Endothelial cell of umbilical vein (primary cell): ENCODE measurements around the gene KIF26B. TPM values are rescaled to one million over a fixed set of nuclear protein-coding genes. Genes with fewer than 3 reads are reported as not detected.

Source experiments
- BruUV-seq: library from RNA; stranded (reverse); fragments of 400-500 nt; replicated peaks from 2 replicates; lab custom pipeline; 2021; lab: Mats Ljungman, UMichigan
- CTCF ChIA-PET: fragments of 300-600, 350-600 bp; sonication (Branson Sonifier 250); formaldehyde crosslinking; loops from one replicate; lab custom pipeline; 2021; ENCODE audit warnings: antibody characterized with exemption, inconsistent platforms; lab: Charles Lee
- POLR2A ChIA-PET: fragments of 300-600, 350-600 bp; sonication (Branson Sonifier 250); formaldehyde crosslinking; loops from one replicate; lab custom pipeline; 2021; ENCODE audit warnings: antibody characterized with exemption, inconsistent platforms; lab: Charles Lee
- DNase-seq: peaks from one replicate; pipeline ENCODE4 v3.0.0-alpha.2; 2011; ENCODE audit warnings: low read depth, low spot score
- FAIRE-seq: peaks from 2 replicates; lab custom pipeline; 2011; peaks lifted over from hg19 to GRCh38; lab: Jason Lieb, UNC
- H2AFZ ChIP-seq: 2 replicates; pipeline ENCODE4 v1.6.0; 2012; ENCODE audit warnings: low read depth, low read length, control low read depth, inconsistent platforms
- H3K27ac ChIP-seq: 2 replicates; pipeline ENCODE4 v1.5.1; 2011; ENCODE audit warnings: low read depth, mild to moderate bottlenecking, control low read depth, low read length, moderate library complexity; ENCODE audit not compliant: insufficient read depth
- H3K27me3 ChIP-seq, 2 experiments: 2 replicates each; pipeline versions ENCODE4 v1.6.0 to v1.6.1; 2011; ENCODE audit warnings: low read length in 2 of 2, mixed read lengths in 1 of 2; ENCODE audit not compliant: control insufficient read depth in 2 of 2, insufficient read depth in 2 of 2
- H3K36me3 ChIP-seq, 2 experiments: 2 replicates in 1 of 2; 3 replicates in 1 of 2; pipeline ENCODE4 v1.5.1; 2011; ENCODE audit warnings: low read length in 2 of 2, mild to moderate bottlenecking in 1 of 2, moderate library complexity in 1 of 2; ENCODE audit not compliant: control insufficient read depth in 2 of 2, insufficient read depth in 2 of 2; ENCODE audit errors: extremely low read depth in 1 of 2
- H3K4me1 ChIP-seq: 3 replicates; pipeline ENCODE4 v1.5.1; 2011; ENCODE audit warnings: mild to moderate bottlenecking, low read length; ENCODE audit not compliant: control insufficient read depth, insufficient read depth; ENCODE audit errors: extremely low read depth
- H3K4me2 ChIP-seq: 2 replicates; pipeline ENCODE4 v1.6.1; 2011; ENCODE audit warnings: low read length, control low read depth, mixed read lengths; ENCODE audit not compliant: insufficient read depth
- H3K4me3 ChIP-seq, 3 experiments: fragments of 200-600 bp in 1 of 3; sonication (generic), shearing (Covaris generic) in 1 of 3; replicated peaks in 1 of 3; 2 replicates each; pipeline ENCODE4 v1.5.1; 2011 to 2016; ENCODE audit warnings: control low read depth in 3 of 3, low read length in 3 of 3, mild to moderate bottlenecking in 2 of 3, inconsistent platforms in 1 of 3, low read depth in 1 of 3, moderate library complexity in 1 of 3; ENCODE audit not compliant: insufficient read depth in 1 of 3
- H3K79me2 ChIP-seq: 2 replicates; pipeline ENCODE4 v1.6.0; 2012; ENCODE audit warnings: low read length, inconsistent platforms; ENCODE audit not compliant: control insufficient read depth, insufficient read depth
- H3K9ac ChIP-seq: replicated peaks from 2 replicates; pipeline ENCODE3; 2011; ENCODE audit warnings: low read length, control low read depth; ENCODE audit not compliant: insufficient read depth; ENCODE audit errors: extremely low read depth
- H3K9me1 ChIP-seq: replicated peaks from 3 replicates; pipeline ENCODE4 v1.6.0; 2011; ENCODE audit warnings: mild to moderate bottlenecking, low read length; ENCODE audit not compliant: control insufficient read depth, insufficient read depth; ENCODE audit errors: extremely low read depth
- H3K9me3 ChIP-seq: replicated peaks from 2 replicates; pipeline ENCODE4 v1.5.1; 2012; ENCODE audit warnings: low read length, inconsistent platforms; ENCODE audit not compliant: control insufficient read depth, insufficient read depth
- H4K20me1 ChIP-seq: replicated peaks from 2 replicates; pipeline ENCODE3; 2011; ENCODE audit warnings: mild to moderate bottlenecking, low read length; ENCODE audit not compliant: control insufficient read depth, insufficient read depth; ENCODE audit errors: extremely low read depth
- CTCF ChIP-seq, 2 donors: IDR thresholded peaks; 1 replicate in 1 of 2; 2 replicates in 1 of 2; pipeline ENCODE4 v1.5.1; 2011; ENCODE audit warnings: low read length in 2 of 2, mild to moderate bottlenecking in 2 of 2, moderate library complexity in 2 of 2, control low read depth in 1 of 2, inconsistent platforms in 1 of 2, low read depth in 1 of 2; ENCODE audit not compliant: insufficient read depth in 1 of 2; ENCODE audit errors: extremely low read depth in 1 of 2
- EZH2 ChIP-seq: IDR thresholded peaks from 2 replicates; pipeline ENCODE4 v1.6.1; 2012; ENCODE audit warnings: borderline replicate concordance, low read depth, mild to moderate bottlenecking, moderate library complexity, low read length, inconsistent platforms; ENCODE audit not compliant: severe bottlenecking
- FOS ChIP-seq: IDR thresholded peaks from 2 replicates; pipeline ENCODE4 v1.6.1; 2011; ENCODE audit warnings: mild to moderate bottlenecking, low read length, moderate library complexity, borderline replicate concordance; ENCODE audit not compliant: insufficient read depth
- GATA2 ChIP-seq: IDR thresholded peaks from 2 replicates; pipeline ENCODE4 v1.7.0; 2011; ENCODE audit warnings: low read depth, mild to moderate bottlenecking, moderate library complexity, mixed read lengths, low read length; ENCODE audit not compliant: insufficient read length, insufficient read depth
- JUN ChIP-seq: IDR thresholded peaks from 2 replicates; pipeline ENCODE4 v1.6.1; 2011; ENCODE audit warnings: borderline replicate concordance, low read depth; ENCODE audit not compliant: insufficient read length, insufficient read depth
- MYC ChIP-seq: IDR thresholded peaks from one replicate; pipeline ENCODE4 v1.6.1; 2011; ENCODE audit warnings: mild to moderate bottlenecking, low read depth, low read length
- POLR2A ChIP-seq: IDR thresholded peaks from 2 replicates; pipeline ENCODE4 v1.6.1; 2012; ENCODE audit warnings: low read depth, mild to moderate bottlenecking, control low read depth, low read length
- POLR2AphosphoS5 ChIP-seq: IDR thresholded peaks from 2 replicates; pipeline ENCODE4 v1.6.1; 2012; ENCODE audit warnings: low read depth, mild to moderate bottlenecking, control low read depth, low read length, moderate library complexity; ENCODE audit not compliant: insufficient read depth
- dilution Hi-C: fragments of 300-500 bp; cut with MboI; formaldehyde crosslinking; loops from one replicate; pipeline ENCODE4 v1.15.0; 2019; ENCODE audit warnings: low sequenced_read_pairs; ENCODE audit not compliant: extremely low pct_ligation_motif_present
- intact Hi-C: fragments of 100-400 bp; cut with micrococcal nuclease; formaldehyde crosslinking; loops from one replicate; pipeline ENCODE4 v1.10.0; 2022
- polyA plus RNA-seq, 4 experiments: library from polyadenylated mRNA; depleted of rRNA in 3 of 4; stranded (reverse) in 3 of 4; unstranded in 1 of 4; fragments of >200 nt; gene quantifications; 2 replicates each; pipeline versions ENCODE4 v1.2.1 to v1.2.3, GENCODE V29; 2011 to 2012; ENCODE audit warnings: missing spikeins in 1 of 4
- total RNA-seq: library from RNA; stranded (reverse); gene quantifications from 2 replicates; pipeline ENCODE4 v1.2.3, GENCODE V29; 2021
- TF ChIP-seq, protein P1 (sequence below): IDR thresholded peaks from 2 replicates; pipeline ENCODE4 v1.6.1; 2011; ENCODE audit not compliant: insufficient read depth, insufficient read length

Gene KIF26B
- total and polyA plus RNA-seq, 2 donors (not counting 3 experiments of a cell fraction or from before 2014, with no cell fraction given) = 0.04 to 0.49 TPM

DNA sequence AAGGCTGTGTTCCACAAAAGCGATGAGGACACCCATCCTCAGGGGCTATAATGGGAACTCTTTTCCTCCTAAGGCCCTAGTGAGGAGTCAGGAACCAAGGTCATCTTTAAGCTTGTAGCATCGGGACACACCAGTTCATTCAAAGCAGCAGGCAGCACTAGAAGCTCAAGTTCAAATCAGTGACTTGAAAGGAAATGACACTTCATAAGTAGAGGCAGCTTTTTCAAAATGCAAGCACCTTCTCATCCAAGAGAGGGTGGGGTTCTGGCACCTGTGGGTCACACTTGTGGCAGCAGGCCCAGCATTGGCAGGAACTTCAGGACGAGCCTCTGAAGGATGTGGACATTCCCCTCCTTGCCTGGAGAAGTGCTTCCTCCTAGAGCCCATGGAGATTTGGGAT, 496.3 kb downstream of the KIF26B start:
- DNase-seq (no peak), FAIRE-seq (no peak)
- CTCF ChIA-PET = no interaction called here
- Histone ChIP-seq H3K36me3 (no peaks in the 10 kb centered on the region), H3K4me3 (no peak overlapping the region), H4K20me1 (no peaks in the 10 kb centered on the region), H3K9ac (no peak overlapping the region), H2AFZ (no peak overlapping the region), H3K9me3 (no peaks in the 10 kb centered on the region), H3K4me1 (no peaks in the 10 kb centered on the region), H3K9me1 (no peaks in the 10 kb centered on the region), H3K27me3 (no peaks in the 10 kb centered on the region), H3K79me2 (no peaks in the 10 kb centered on the region), H3K27ac (no peak overlapping the region), H3K4me2 (no peak overlapping the region)
- intact Hi-C loops (no loop called here), dilution Hi-C loops (no loop called here)
- BruUV-seq = no TSS peak
- TF ChIP-seq EZH2 = no peak
- POLR2A ChIA-PET = no interaction called here

- no peak for FAIRE-seq
- Histone ChIP-seq H3K36me3 (no peaks in the 10 kb centered on the region), H3K27ac (no peak overlapping the region), H2AFZ (no peak overlapping the region), H3K79me2 (no peaks in the 10 kb centered on the region), H4K20me1 (no peaks in the 10 kb centered on the region), H3K9ac (no peak overlapping the region), H3K4me2 (no peak overlapping the region), H3K9me3 (no peaks in the 10 kb centered on the region), H3K27me3 (no peaks in the 10 kb centered on the region), H3K4me1 (no peaks in the 10 kb centered on the region), H3K9me1 (no peaks in the 10 kb centered on the region), H3K4me3 (no peak overlapping the region)
- intact Hi-C loops (no loop called here), dilution Hi-C loops (no loop called here)
- ChIA-PET CTCF (no interaction called here), POLR2A (no interaction called here)
- DNase-seq = no peak
- BruUV-seq = no TSS peak
- TF ChIP-seq POLR2AphosphoS5 (no peak), EZH2 (no peak), GATA2 (no peak), JUN (no peak), POLR2A (no peak), CTCF (IDR thresholded peaks at IDR 0.05; ENCODE audit: extremely low read depth in 1 of 2, insufficient read depth in 1 of 2, low read depth in 1 of 2, low read length in 2 of 2) (no peak), MYC (no peak), FOS (no peak)
- TF ChIP-seq, protein P1, sequence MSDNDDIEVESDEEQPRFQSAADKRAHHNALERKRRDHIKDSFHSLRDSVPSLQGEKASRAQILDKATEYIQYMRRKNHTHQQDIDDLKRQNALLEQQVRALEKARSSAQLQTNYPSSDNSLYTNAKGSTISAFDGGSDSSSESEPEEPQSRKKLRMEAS = no peak
Observed at GRCh38 chr1:245652116-245652515, 497.3 kb downstream of the KIF26B start.
